Right lobe of liver (tissue), 6 donors: ENCODE measurements around the gene TIGAR. TPM values are rescaled to one million over a fixed set of nuclear protein-coding genes. Genes with fewer than 3 reads are reported as not detected.

Experiments
- ATAC-seq, 4 donors: fragments of 200-7000 bp; cut with Tn5 transposase; one replicate each; pipeline ENCODE4 v1.9.1; 2020; ENCODE audit warnings: mild to moderate bottlenecking in 4 of 4, moderate library complexity in 4 of 4
- DNase-seq, 3 donors: peaks; one replicate each; pipeline ENCODE4 v3.0.0-alpha.2; 2020
- H3K27ac ChIP-seq, 3 donors: fragments of 200-600 bp; one replicate each; pipeline ENCODE4 v1.8.0; 2022
- H3K27me3 ChIP-seq, 2 donors: fragments of 200-600 bp; one replicate each; pipeline ENCODE4 v1.8.0; 2022
- H3K36me3 ChIP-seq, 4 donors: fragments of 200-600 bp; sonication (generic) in 1 of 4; one replicate each; pipeline versions ENCODE4 v1.5.1 to v1.8.0; 2017 to 2022; ENCODE audit warnings: control low read depth in 1 of 4
- H3K4me1 ChIP-seq, 4 donors: fragments of 200-600 bp; sonication (generic) in 1 of 4; one replicate each; pipeline versions ENCODE4 v1.5.1 to v1.8.0; 2017 to 2022; ENCODE audit warnings: control low read depth in 1 of 4
- H3K4me3 ChIP-seq, 3 donors: fragments of 200-600 bp; one replicate each; pipeline ENCODE4 v1.8.0; 2022
- H3K9me3 ChIP-seq, 4 donors: fragments of 200-600 bp; sonication (generic) in 1 of 4; one replicate each; pipeline versions ENCODE4 v1.5.1 to v1.8.0; 2017 to 2022; ENCODE audit warnings: control low read depth in 1 of 4
- CTCF ChIP-seq, 4 donors: fragments of 200-600 bp in 3 of 4; fragments of 450-650 bp in 1 of 4; IDR thresholded peaks; one replicate each; pipeline versions ENCODE4 v1.5.1 to v1.8.0; 2016 to 2022; ENCODE audit warnings: antibody characterized with exemption in 4 of 4, mild to moderate bottlenecking in 2 of 4
- POLR2A ChIP-seq: fragments of 450-650 bp; IDR thresholded peaks from one replicate; pipeline ENCODE4 v1.6.1; 2017; ENCODE audit warnings: antibody characterized with exemption, mild to moderate bottlenecking
- WGBS: methylation state at CpG from one replicate; pipeline ENCODE4 v1.1.6; 2018; ENCODE audit warnings: low coverage, low lambda C conversion rate; ENCODE audit not compliant: insufficient coverage; ENCODE audit errors: missing lambda C conversion rate; 5-methylcytosine and 5-hydroxymethylcytosine counted together
- intact Hi-C, 2 donors: fragments of 100-400 bp; cut with DNase I; formaldehyde crosslinking; loops; one replicate each; pipeline versions ENCODE4 v1.11.2 to v1.14.1; 2022
- total RNA-seq, 6 experiments: library from RNA; depleted of rRNA in 2 of 6; stranded (reverse); fragments of >200 nt in 2 of 6; fragmentation: NEBNext Ultra II Directional in 3 of 6; extraction: Animal tissue kit (Norgen Biotek cat#: 25700) in 3 of 6; gene quantifications; one replicate each; pipeline versions ENCODE4 v1.1.0 to v1.2.4, GENCODE V29; 2016 to 2023
- donor health status: DM: no; HTN: yes; CAD: no.
- donor health status: DM: no; HTN: no; CAD: no.
- donor health status: DM: no; HTN: no; CAD: no.
- donor health status: DM: no; HTN: yes; CAD: no.
- donor health status: DM: no; HTN: yes; CAD: no.

The TIGAR gene
- total RNA-seq, 6 experiments from 2014 or later = 4.0 to 9.1 (median 5.1) TPM

- intact Hi-C loops = loop anchor here in 1 of 2 donors (10.0 kb wide), 3 partner anchors 164 to 984 kb away; no protein-coding TSS in a partner anchor
- WGBS = 39% methylated on average over 13 of the region's 15 CpGs
- Histone ChIP-seq H3K36me3 (no peaks in the 10 kb centered on the region), H3K27ac (no peak overlapping the region), H3K4me1 (peaks cover 0 to 14% (median 0%) of the 10 kb centered on the region in 4 donors), H3K9me3 (no peaks in the 10 kb centered on the region), H3K4me3 (no peak overlapping the region), H3K27me3 (peaks cover 0 to 17% of the 10 kb centered on the region in 2 donors)
- ATAC-seq = peak; percentile 26 to 52 (median 38)
- DNase-seq = peak in 2 of 3 donors; percentile 60 to 67
- TF ChIP-seq POLR2A = no peak
- no peak for TF ChIP-seq CTCF (IDR thresholded peaks at IDR 0.05)
Measured at GRCh38 chr12:4278329-4279197, 42.5 kb upstream of the TIGAR start.

- no peak overlapping the region for H3K4me3 ChIP-seq
- H3K27me3 ChIP-seq = peaks cover 0 to 11% of the 10 kb centered on the region in 2 donors
- ATAC-seq (no peak), DNase-seq (no peak)
- H3K36me3 ChIP-seq = no peaks in the 10 kb centered on the region
- H3K9me3 ChIP-seq = no peaks in the 10 kb centered on the region
- intact Hi-C loops = loop anchor here in 1 of 2 donors (10.0 kb wide), 3 partner anchors 164 to 984 kb away; no protein-coding TSS in a partner anchor
- peaks cover 0 to 8% (median 0%) of the 10 kb centered on the region in 4 donors for H3K4me1 ChIP-seq
- TF ChIP-seq POLR2A = no peak
- TF ChIP-seq CTCF (IDR thresholded peaks at IDR 0.05) = no peak
- no peak overlapping the region for H3K27ac ChIP-seq
- WGBS = 58% methylated on average over 7 of the region's 10 CpGs
Measured at GRCh38 chr12:4279198-4279690, 41.8 kb upstream of the TIGAR start.

GRCh38 chr12:4280351-4281163 is 40.5 kb upstream of the TIGAR start:
- no peak overlapping the region for H3K27ac ChIP-seq
- ATAC-seq (peak in 3 of 4 donors; percentile 10 to 36 (median 21)), DNase-seq (peak in 1 of 3 donors; percentile 49)
- H3K27me3 ChIP-seq = peaks cover 0 to 6% of the 10 kb centered on the region in 2 donors
- H3K4me1 ChIP-seq = peaks cover 0 to 4% (median 0%) of the 10 kb centered on the region in 4 donors
- no peak overlapping the region for H3K4me3 ChIP-seq
- no peaks in the 10 kb centered on the region for H3K36me3 ChIP-seq
- H3K9me3 ChIP-seq = no peaks in the 10 kb centered on the region
- 26% methylated on average over 9 of the region's 15 CpGs for WGBS
- TF ChIP-seq POLR2A = no peak
- no peak for TF ChIP-seq CTCF (IDR thresholded peaks at IDR 0.05)
- intact Hi-C loops = loop anchor here in 1 of 2 donors (5.0 kb wide), 1 partner anchor 398 kb away; no protein-coding TSS in a partner anchor

GRCh38 chr12:4281173-4281654 is 39.8 kb upstream of the TIGAR start:
- WGBS = 76% methylated on average over 9 of the region's 16 CpGs
- Histone ChIP-seq H3K27me3 (no peaks in the 10 kb centered on the region), H3K27ac (no peak overlapping the region), H3K4me1 (peaks cover 0 to 4% (median 0%) of the 10 kb centered on the region in 4 donors), H3K36me3 (no peaks in the 10 kb centered on the region), H3K4me3 (no peak overlapping the region), H3K9me3 (no peaks in the 10 kb centered on the region)
- ATAC-seq (no peak), DNase-seq (no peak)
- intact Hi-C loops = loop anchor here in 1 of 2 donors (5.0 kb wide), 1 partner anchor 399 kb away; no protein-coding TSS in a partner anchor
- TF ChIP-seq POLR2A (no peak), CTCF (IDR thresholded peaks at IDR 0.05) (no peak)
